HEK293T (cell line): Measurements from ENCODE around the gene CR2.

Experiments used
- BHLHE40 ChIP-seq: fragments of 450-650 bp; IDR thresholded peaks from 2 replicates; pipeline ENCODE4 v1.6.1; 2016; ENCODE audit warnings: mild to moderate bottlenecking, moderate library complexity, borderline replicate concordance
- FOXA1 ChIP-seq: fragments of 450-650 bp; IDR thresholded peaks from 2 replicates; pipeline ENCODE4 v1.6.1; 2016; ENCODE audit warnings: mild to moderate bottlenecking
- FOXM1 ChIP-seq: fragments of 450-650 bp; IDR thresholded peaks from 2 replicates; pipeline ENCODE4 v1.6.1; 2017; ENCODE audit warnings: mild to moderate bottlenecking, borderline replicate concordance
- L3MBTL2 ChIP-seq: fragments of 450-650 bp; conservative IDR thresholded peaks from 2 replicates; pipeline ENCODE4 v1.6.1; 2016; ENCODE audit warnings: mild to moderate bottlenecking
- SP1 ChIP-seq: fragments of 450-650 bp; IDR thresholded peaks from 2 replicates; pipeline ENCODE4 v1.6.1; 2017
- TARDBP ChIP-seq: fragments of 450-650 bp; IDR thresholded peaks from 2 replicates; pipeline ENCODE4 v1.6.1; 2016

DNA sequence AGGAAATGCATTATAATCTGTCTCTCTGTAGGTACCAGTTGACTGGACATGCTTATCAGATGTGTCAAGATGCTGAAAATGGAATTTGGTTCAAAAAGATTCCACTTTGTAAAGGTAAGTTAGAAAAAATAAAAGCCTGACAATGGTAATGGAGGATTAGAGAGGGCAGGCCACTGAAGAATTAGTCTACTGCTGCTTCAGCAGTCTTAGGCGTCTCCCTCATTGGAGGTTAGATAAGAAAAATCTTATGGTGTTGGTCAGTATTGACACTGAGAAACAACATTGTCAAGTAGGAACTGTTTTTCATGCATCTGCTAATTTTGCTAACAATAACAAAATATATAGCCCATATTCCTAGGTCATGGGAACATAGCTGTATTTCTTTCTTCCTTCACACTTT, 20.1 kb downstream of the CR2 start:
- TF ChIP-seq L3MBTL2 (no peak), FOXM1 (no peak), TARDBP (no peak), FOXA1 (no peak), BHLHE40 (no peak), SP1 (no peak)
